ENCODE measurements around the gene CORO6.

CORO6 gene

GRCh38 chr17:29577001-29577370 is 45.7 kb downstream of the CORO6 start:
- no peak for DNase-seq (ENCODE audit: low spot score)

GRCh38 chr17:29576214-29577000 is 46.3 kb downstream of the CORO6 start:
- DNase-seq (ENCODE audit: low spot score): no peak

GRCh38 chr17:29575511-29576213 is 47.0 kb downstream of the CORO6 start:
- no peak for DNase-seq (ENCODE audit: low spot score)

GRCh38 chr17:29574732-29575510 is 47.8 kb downstream of the CORO6 start:
- DNase-seq (ENCODE audit: low spot score): no peak

DNA sequence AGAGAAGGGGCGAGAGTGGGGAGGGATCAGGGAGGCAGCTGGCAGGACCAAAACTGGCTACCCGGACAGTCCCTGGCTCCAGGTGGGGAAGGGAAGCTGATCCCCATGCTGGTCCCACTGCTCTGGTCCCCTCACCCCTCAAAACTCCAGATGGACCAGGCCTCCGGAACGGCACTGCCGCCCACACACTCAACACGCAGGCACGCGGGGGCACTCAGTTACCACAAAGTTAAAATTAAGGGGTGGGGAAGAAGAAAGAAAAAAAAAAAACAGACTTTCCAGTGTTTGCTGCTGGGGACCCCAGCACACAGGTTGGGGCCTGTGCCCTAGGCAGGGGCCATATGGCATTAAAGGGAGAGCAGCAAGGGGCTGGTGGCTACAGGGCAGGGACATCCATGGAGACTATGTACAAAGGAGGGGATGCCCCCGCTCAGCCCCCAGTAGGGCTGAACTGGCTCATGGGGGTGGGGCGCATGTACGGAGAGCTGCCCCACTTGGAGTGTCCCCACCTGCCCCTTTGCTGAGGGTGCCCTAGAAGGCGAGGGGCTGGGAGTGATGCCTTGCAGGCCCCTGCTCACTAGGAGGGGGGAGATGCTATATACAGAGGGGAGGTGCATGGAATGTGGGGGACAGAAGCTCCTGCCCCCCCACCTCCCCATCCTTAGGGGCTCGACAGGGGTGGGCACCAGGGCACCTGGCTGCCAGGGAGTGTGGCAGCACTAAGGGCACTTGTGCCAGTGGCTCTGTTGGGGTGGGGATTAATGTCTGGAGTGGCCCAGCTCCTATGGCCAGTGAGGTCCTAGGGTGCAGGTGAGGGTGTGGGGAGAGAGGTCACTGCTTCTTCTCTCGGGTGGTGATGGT is 48.6 kb downstream of the CORO6 start:
- DNase-seq (ENCODE audit: low spot score): no peak

GRCh38 chr17:29573558-29573869 is 49.2 kb downstream of the CORO6 start:
- DNase-seq (ENCODE audit: low spot score): no peak

- DNase-seq (ENCODE audit: low spot score): no peak
Observed at GRCh38 chr17:29572691-29573557, 49.8 kb downstream of the CORO6 start.

DNA sequence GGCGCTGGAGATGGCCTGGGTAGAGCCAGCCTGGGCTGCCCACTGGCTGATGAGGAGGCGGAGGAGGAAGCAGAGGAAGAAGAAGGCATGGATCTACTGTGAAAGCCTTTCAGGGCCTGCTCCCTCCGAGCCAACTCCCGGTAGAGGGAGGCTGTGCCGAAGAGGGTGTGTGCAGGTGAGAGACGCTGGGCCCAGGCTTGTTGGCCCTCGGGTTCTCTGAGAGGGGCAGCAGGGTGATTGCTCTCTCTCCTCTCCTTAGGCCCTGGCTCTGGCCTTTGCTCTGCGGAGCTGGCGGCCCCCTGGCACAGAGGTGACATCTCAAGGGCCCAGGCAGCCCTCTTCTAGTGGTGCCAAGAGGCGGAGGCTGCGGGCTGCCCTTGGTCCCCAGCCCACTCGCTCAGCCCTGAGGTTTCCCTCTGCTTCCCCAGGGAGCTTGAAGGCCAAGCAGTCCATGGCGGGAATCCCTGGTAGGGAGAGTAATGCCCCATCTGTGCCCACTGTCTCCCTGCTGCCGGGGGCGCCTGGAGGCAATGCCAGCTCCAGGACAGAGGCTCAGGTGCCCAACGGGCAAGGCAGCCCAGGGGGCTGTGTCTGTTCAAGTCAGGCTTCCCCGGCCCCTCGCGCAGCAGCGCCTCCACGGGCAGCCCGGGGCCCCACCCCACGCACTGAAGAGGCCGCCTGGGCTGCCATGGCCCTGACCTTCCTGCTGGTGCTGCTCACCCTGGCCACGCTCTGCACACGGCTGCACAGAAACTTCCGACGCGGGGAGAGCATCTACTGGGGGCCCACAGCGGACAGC is 50.6 kb downstream of the CORO6 start:
- no peak for DNase-seq (ENCODE audit: low spot score)

GRCh38 chr17:29571486-29571882 is 51.2 kb downstream of the CORO6 start:
- DNase-seq (ENCODE audit: low spot score): no peak

- DNase-seq (ENCODE audit: low spot score): no peak
Observed at GRCh38 chr17:29570521-29570920, 52.2 kb downstream of the CORO6 start.

DNA sequence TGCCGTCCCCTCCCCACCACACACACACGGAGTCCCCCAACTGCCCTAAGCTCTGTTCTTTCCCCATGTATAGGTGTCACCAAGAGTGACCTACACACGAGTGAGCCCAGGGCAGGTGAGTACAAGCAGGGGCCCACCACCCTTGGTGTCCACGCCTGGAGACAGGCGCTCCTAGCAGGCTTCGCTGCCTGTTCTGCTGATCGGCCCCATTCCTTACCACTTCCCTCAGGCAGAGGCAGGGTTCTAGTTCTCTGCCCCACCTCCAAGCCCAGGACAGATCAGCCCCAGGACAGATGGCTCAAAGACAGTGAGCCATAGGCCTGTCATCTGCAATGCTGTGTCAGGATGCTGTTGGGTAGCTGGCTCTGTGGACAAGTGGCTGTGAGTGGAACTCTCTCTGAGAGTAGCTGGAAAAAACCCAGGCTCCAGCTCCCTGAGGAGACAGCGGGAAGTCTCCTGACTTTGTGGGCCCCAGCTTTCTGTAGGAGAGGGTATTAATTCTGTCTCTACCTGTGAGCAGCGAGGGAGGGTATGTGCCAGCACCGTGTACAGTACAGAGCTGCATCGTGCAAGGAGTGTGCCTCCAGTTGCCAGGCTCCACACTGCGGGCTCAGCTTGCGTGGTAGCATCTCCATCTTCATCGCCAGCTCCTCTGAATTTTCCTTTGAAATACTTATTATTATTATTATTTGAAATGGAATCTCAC is 53.3 kb downstream of the CORO6 start:
- no peak for DNase-seq (ENCODE audit: low spot score)

DNA sequence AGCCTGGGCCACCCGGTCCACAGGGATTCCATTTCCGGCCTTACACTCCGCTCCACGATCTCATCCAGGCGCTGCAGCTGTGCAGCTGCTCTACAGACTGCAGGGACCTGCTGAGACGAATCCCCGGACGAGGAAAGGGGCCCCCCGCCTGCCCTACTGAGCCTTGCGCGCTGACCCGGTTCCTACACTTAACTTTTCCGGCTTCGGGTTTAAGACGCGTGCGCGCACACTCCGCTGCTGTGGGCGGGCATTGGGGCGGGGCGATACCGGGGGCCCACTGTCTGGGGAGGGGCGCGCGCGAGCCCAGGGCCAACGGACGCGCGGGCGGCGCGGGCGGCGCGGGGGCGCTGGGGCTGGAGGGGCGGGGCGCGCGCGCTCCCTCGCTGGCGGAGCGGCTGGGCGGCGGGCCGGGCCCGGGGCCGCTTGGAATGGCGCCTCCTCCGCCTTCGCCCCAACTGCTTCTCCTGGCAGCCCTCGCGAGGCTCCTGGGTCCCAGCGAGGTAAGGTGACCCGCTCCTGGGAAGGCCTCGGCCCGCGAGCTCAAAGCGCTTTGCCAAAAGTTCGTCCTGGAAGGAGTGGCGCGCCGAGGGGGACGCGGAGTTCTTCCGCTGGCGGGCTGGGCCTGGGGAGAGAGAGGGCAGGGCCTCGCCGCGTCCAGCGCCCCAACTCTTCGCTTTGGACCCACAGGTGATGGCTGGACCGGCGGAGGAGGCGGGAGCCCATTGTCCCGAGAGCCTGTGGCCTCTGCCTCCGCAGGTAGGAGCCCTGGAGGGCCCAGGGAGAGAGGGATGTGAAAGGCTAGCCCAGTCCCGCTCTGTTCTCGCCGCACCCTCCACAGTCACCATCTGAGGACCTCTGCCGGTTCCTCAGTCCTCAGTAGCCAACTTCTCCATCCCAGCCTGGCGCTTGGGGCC is 54.1 kb downstream of the CORO6 start, which contains the start of gene TP53I13:
Gene TP53I13 (plus strand): TSS at position 371 of the 914 bp plus-strand sequence. CDS start 58 bp downstream, at position 429.
- no peak for DNase-seq (ENCODE audit: low spot score)

- DNase-seq (ENCODE audit: low spot score): no peak
Observed at GRCh38 chr17:29567554-29568330, 55.0 kb downstream of the CORO6 start.

DNA sequence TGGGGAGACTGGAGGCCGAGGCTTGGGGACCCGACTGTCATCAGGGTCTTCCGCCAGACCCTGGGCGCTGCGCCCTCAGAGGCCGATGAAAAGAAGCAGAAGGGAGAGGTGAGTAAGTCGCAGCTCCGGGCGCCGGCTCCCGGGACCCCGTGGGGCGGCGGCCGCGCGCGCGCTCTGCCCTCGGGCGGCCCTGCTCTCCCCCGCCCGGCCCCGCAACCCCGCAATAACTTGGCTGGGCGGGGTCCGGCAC is 55.5 kb downstream of the CORO6 start:
- DNase-seq (ENCODE audit: low spot score): no peak

- no peak for DNase-seq (ENCODE audit: low spot score)
Observed at GRCh38 chr17:29566473-29567303, 56.0 kb downstream of the CORO6 start, which contains the start of gene ABHD15. Gene ABHD15, minus strand, starts transcription at chr17:29567037. Its CDS starts 71 bp downstream, at chr17:29566966.

DNA sequence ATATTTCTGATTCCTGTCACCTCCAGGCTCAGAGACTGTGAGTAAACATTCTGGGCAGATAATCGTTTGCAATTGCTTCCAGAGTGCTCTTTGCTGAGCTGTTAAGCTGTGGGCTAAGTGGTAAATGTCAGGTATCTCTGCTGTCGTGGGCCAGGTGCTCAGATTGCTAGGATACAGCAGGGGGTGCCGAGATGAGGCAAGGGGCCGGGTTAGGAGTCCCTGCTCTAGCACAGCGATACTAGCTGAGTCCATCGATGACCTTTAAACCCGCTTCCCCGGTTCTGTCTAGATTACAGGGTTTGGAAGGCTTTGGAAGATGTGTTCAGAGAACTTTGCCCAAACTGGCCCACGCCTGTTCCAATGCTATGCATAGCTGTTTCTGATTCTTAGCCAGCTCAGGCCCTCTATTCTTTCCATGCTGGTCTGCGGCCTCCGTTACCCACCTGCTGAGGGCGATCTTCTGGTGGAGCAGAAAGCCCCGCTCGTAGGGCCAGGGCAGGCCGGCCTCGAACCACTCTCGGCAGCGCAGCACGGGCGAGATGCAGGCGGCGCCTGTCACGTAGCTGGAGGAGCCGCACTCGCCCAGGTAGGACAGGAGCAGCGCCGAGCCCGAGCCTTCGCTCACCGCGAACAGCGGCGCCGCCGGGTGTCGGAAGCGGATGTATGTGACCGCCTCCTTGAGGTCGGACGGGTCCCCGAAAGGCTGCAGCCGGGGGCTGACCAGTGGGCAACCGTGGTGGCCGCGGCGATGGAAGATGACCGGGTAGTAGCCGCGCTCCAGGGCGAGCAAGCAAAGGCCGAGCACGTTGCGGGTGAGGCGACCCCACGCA is 56.9 kb downstream of the CORO6 start:
- DNase-seq (ENCODE audit: low spot score): no peak

Data from hematopoietic multipotent progenitor cell treated with erythropoietin and hydrocortisone succinate and interleukin-3 and kit ligand, for 17 days (in vitro differentiated cells).